NCI-H1694 treated with DMSO at 0.1 percent for 48 hours (cell line): Measurements from ENCODE around the gene ZNF662.
A peak's percentile ranks its signal among the peaks of the same experiment; 100 is the strongest.
"Not testable (repeated sequence)": the region's sequence is repeated elsewhere in the genome, so short reads cannot be mapped to it uniquely, and the experiment has no call there.

Experiments used
- DNase-seq: peaks from one replicate; lab custom pipeline; 2025; lab: John Stamatoyannopoulos, UW

ZNF662 gene

GRCh38 chr3:42906070-42906847 lies at the start of gene ZNF662:
Gene ZNF662, plus strand, starts transcription at chr3:42906142. Its CDS starts 1,973 bp downstream, at chr3:42908115.
- DNase-seq = no peak

- no peak for DNase-seq
Measured at GRCh38 chr3:42856544-42856943, 49.4 kb upstream of the ZNF662 start.

- no peak for DNase-seq
Measured at GRCh38 chr3:42864321-42864950, 41.5 kb upstream of the ZNF662 start.

- DNase-seq = no peak
Measured at GRCh38 chr3:42865256-42865655, 40.7 kb upstream of the ZNF662 start.

GRCh38 chr3:42867138-42867537 lies 38.8 kb upstream of the ZNF662 start:
- DNase-seq = no peak

- no peak for DNase-seq
Measured at GRCh38 chr3:42868841-42869240, 37.1 kb upstream of the ZNF662 start.

GRCh38 chr3:42871592-42872196 lies 34.2 kb upstream of the ZNF662 start:
- DNase-seq = no peak

- no peak for DNase-seq
Measured at GRCh38 chr3:42872718-42873117, 33.2 kb upstream of the ZNF662 start.

- no peak for DNase-seq
Measured at GRCh38 chr3:42873221-42873982, 32.5 kb upstream of the ZNF662 start.

GRCh38 chr3:42874749-42875148 lies 31.2 kb upstream of the ZNF662 start:
- DNase-seq = no peak

- DNase-seq = no peak
Measured at GRCh38 chr3:42875325-42876151, 30.4 kb upstream of the ZNF662 start, which contains the start of gene CYP8B1. Gene CYP8B1, minus strand, starts transcription at chr3:42875879. Its CDS starts 63 bp downstream, at chr3:42875816.

GRCh38 chr3:42876401-42876800 lies 29.5 kb upstream of the ZNF662 start:
- no peak for DNase-seq

GRCh38 chr3:42876940-42877720 lies 28.8 kb upstream of the ZNF662 start:
- no peak for DNase-seq

GRCh38 chr3:42877881-42878280 lies 28.1 kb upstream of the ZNF662 start:
- DNase-seq = no peak

- no peak for DNase-seq
Measured at GRCh38 chr3:42880183-42880582, 25.8 kb upstream of the ZNF662 start.

GRCh38 chr3:42880601-42881451 lies 25.1 kb upstream of the ZNF662 start:
- DNase-seq = peak; percentile 65

GRCh38 chr3:42883251-42883930 lies 22.6 kb upstream of the ZNF662 start:
- not testable (repeated sequence) for DNase-seq

GRCh38 chr3:42884324-42884723 lies 21.6 kb upstream of the ZNF662 start:
- no peak for DNase-seq

GRCh38 chr3:42886294-42886822 lies 19.6 kb upstream of the ZNF662 start:
- DNase-seq = no peak
